Activated CD4-positive, alpha-beta T cell treated with anti-CD3 and anti-CD28 coated beads for 24 hours (primary cell): ENCODE data around the gene CSKMT.
"Not testable (repeated sequence)": the region's sequence is repeated elsewhere in the genome, so short reads cannot be mapped to it uniquely, and the experiment has no call there.

ENCODE experiments used
- DNase-seq, 2 donors: peaks; one replicate each; pipeline ENCODE4 v3.0.0-alpha.2; 2020; ENCODE audit warnings: low read depth in 2 of 2

CSKMT gene

DNA sequence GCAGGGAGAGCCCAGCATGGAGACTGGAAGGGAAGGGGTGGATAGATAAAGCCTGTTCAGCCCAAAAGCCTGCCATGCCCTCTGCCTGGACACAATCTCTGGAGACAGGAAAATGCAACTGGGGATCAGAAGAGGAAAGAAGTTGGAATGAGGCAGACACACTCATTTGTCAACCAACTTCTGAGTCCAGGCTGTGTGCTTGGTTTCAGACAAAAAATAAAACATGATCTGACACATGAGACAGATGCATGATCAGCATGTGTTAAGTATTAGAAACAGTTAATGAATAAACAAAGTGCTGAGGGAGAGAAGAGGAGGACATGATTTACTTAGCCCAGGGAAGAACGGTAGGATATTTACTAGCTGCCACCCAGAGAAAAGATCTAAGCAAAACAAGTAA, 23.4 kb downstream of the CSKMT start:
- DNase-seq, result no peak

DNA sequence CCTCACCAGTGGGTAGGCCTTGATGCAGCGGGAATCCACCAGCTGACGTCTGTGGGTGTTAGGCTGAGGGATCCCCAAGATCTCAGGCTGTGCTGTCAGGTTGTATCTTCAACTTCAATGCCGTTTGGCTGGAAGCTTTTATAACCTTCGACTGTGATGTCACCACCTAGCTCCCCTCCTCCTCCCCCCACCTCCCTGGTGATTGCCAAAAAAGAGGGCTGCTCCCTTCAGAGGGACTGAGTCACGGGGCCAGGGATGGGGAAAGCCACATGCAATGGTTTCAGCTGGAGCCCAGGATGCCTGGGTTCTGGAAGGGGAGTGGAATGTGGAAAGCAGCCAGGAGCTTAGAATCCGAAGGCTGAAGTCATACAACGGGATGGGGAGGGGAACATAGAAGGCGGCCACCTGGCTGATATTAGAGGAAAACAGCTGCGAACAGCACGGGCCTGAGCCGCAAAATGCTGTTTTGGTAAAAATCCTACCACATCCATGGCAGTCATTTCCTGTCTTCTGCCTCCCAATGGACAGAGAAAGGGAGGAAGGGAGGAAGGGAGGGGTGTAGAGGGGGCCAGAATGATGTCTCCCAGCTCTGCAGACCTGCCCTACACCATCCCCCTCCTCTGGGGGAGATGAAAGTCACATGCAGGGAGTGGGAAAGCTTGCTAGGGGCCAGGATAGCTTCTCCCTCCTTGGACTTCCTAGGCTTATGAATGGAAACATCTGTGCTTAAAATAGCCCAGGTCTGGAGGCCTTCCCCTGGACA, 24.5 kb downstream of the CSKMT start, which contains the start of gene LRRN4CL:
LRRN4CL (minus strand) TSS at position 110 of the 763 bp plus-strand sequence. CDS start 1,022 bp downstream, outside the sequence.
- no peak for DNase-seq

DNA sequence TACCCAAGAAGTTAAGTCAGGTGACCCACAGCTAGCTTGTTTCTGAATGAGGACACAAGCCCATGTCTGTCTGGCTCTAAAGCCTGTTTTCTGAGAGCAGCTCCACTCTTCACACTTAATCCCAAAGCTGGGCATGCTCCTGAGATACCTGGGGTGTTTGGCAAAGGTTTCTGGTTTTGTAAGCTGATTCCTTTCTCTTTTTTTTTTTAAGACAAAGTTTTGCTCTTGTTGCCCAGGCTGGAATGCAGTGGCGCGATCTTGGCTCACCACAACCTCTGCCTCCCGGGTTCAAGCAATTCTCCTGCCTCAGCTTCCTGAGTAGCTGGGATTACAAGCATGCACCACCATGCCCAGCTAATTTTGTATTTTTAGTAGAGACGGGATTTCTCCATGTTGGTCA, 28.5 kb downstream of the CSKMT start:
- not testable (repeated sequence) for DNase-seq

DNA sequence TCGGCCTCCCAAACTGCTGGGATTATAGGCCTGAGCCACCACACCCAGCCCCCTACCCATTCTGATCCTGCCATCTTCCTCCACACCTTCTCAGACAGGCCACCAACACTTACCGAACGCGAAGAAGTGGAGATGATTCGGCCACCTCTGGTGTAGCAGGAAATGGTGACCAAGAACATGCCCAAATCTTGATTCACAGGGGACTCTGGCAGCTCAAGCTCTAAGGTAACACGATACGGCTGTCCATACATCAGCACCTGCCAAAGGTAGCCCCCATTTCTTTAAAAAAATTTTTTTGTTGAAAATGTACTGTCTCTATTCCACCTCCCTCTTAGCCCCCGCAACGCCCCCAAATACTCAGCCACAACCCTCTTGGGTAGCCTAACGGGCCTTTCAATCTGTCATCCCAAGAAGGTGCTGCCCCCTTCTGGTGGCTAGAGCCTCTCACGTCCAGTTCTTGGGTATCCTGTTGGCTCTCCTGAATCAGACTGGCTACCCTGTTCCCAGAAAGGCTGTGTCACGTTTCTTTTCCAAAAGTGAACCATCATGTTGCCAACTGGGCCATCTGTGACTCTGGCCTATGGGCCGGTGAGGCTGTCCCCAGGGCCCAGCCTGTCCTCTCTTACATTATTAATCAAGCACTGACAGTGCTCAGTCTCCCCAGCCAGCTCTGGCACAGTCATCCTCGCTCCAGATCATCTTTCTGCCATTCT, 29.5 kb downstream of the CSKMT start:
- peak; percentile 60 for DNase-seq

DNA sequence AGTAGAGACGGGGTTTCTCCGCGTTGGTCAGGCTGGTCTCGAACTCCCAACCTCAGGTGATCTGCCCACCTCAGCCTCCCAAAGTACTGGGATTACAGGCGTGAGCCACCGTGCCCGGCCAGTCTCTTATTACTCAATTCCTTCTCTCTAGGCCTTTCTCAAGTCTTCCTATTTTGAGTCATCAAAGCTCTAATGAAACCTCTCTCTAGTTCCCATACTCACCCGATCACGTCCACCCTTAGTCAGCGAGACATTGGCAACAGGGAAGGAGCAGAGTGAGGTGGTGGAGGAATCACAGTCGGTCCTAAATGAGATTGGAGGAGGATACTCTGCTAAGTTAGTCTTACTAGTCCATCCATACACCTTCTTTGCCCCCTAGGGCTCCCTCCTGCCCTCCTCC, 37.1 kb downstream of the CSKMT start:
- no peak for DNase-seq

GRCh38 chr11:62703921-62704320, 38.8 kb downstream of the CSKMT start:
- not testable (repeated sequence) for DNase-seq

GRCh38 chr11:62705413-62705812, 40.3 kb downstream of the CSKMT start:
- no peak for DNase-seq

GRCh38 chr11:62705880-62706849, 41.1 kb downstream of the CSKMT start:
- DNase-seq, result peak; percentile 88 to 94

GRCh38 chr11:62706850-62707247, 41.7 kb downstream of the CSKMT start:
- no peak for DNase-seq

DNA sequence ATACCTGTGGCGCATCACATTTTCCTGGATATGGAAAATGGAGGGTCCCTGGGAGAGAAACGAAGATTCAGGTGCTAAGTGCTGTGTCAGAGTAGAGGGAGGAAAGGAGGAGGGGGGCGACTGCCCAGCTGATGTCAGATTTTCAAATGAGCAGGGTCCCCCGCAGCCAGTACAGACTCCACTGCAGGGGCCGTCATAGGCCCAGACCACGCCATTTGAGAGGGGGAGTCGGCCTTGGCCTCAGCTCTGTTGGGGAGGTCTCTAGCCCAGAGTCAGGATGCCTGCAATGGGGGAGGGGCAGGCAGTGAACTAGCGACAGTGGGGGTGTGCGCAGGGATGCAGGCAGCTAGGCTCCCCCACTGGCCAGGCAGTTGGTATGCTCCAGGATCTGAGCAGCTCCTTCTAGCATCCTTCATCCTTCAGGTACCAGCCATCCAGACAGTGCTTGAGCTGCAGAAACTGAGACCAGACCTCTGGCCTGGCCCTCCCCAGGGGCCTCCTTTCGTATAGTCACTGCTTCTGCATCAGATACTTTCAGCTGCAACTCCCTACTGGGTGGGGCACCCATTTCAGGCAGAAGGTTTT, 42.3 kb downstream of the CSKMT start, which contains the start of the genes BSCL2 and GNG3:
BSCL2 (minus strand) TSS at position 148 of the 585 bp plus-strand sequence. CDS start 229 bp downstream, outside the sequence.
GNG3 (plus strand) TSS at position 400 of the 585 bp plus-strand sequence. CDS start 620 bp downstream, outside the sequence.
- no peak for DNase-seq

GRCh38 chr11:62708392-62708791, 43.3 kb downstream of the CSKMT start:
- no peak for DNase-seq

DNA sequence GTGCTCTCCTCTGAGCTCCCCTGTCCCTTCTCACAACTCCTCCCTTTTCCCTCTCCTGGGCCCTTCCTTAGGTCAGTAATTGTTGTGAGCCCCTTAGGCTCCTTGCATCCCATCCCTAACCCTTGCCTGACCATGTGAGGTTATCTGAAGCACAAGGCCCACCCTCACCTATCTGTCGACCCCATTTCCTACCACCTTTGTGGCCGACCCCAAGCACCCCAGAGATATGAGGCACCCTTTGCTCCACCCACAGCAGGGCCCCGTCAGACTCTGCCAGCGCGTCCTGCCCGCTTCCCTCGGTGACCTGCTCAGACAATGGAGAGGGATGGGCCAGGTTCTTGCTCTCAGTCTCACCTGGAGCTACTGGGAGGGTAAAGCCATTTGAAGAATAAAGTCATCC, 43.7 kb downstream of the CSKMT start:
- DNase-seq, result no peak

GRCh38 chr11:62709247-62710000, 44.3 kb downstream of the CSKMT start:
- peak; percentile 92 to 93 for DNase-seq

DNA sequence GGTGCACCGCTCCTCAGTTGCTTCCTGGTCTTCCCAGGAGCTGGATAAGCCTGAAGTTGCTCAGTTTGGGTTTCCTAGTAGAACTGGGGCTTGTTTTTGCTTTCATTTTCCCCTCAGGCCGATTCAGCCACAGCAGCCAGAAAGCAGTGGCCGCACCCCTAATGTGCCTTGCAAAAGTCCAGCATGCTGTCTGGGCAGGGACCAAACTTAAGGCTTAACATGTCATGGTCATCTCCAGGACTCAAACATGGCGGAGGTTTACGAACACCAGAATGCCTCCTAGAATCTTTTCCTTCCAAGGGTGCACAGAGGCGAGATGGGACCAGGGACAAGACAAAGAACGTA, 44.9 kb downstream of the CSKMT start:
- DNase-seq, result no peak

DNA sequence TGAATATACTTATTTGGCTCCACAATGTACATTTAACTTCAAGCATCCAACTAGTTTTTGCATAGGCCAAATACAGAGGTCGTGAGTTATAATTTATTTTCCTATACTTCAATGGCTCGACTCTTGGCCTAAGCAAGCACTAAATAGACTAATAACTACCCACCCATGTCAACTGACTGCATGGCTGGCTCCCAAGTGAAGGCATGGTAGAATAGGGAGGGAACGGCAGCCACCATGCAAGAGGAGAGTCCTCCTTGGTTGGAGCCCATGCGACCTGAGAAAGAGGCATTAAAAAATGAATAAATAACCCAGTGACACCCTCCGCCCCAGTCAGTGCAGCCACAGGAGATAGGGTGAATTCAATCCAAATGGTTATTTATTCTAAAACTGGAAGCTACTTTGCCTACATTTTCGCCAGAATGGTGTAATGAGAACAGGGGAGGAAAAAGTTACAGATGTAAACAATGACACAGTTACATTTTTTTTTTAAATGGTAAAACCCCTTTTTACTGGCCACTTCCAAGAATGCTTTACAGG, 47.2 kb downstream of the CSKMT start:
- no peak for DNase-seq

GRCh38 chr11:62712861-62713260, 47.7 kb downstream of the CSKMT start:
- no peak for DNase-seq

GRCh38 chr11:62713343-62713742, 48.2 kb downstream of the CSKMT start:
- no peak for DNase-seq

GRCh38 chr11:62715150-62716130, 50.3 kb downstream of the CSKMT start:
- no peak for DNase-seq

GRCh38 chr11:62716206-62716605, 51.1 kb downstream of the CSKMT start:
- DNase-seq, result no peak
